Epithelial cell of proximal tubule (primary cell): ENCODE data around the gene CD1D. TPM values are rescaled to one million over a fixed set of nuclear protein-coding genes. Genes with fewer than 3 reads are reported as not detected.
A peak's percentile ranks its signal among the peaks of the same experiment; 100 is the strongest.
"Not testable (repeated sequence)": the region's sequence is repeated elsewhere in the genome, so short reads cannot be mapped to it uniquely, and the experiment has no call there.

ENCODE experiments used
- DNase-seq: peaks from one replicate; pipeline ENCODE4 v3.0.0-alpha.2; 2011; ENCODE audit warnings: low read depth
- H3K4me3 ChIP-seq: 2 replicates; pipeline ENCODE4 v1.5.1; 2011; ENCODE audit warnings: low read depth, mild to moderate bottlenecking, low read length
- total RNA-seq: library from RNA; depleted of rRNA; stranded (reverse); fragments of >200 nt; gene quantifications from 2 replicates; pipeline ENCODE4 v1.2.3, GENCODE V29; 2015
- TF ChIP-seq, protein P1 (sequence below): conservative IDR thresholded peaks from 2 replicates; pipeline ENCODE4 v1.5.1; 2012; ENCODE audit warnings: low read depth, mild to moderate bottlenecking, low read length

CD1D gene
- total RNA-seq, 1 donor from 2014 or later = 3.0 TPM

DNA sequence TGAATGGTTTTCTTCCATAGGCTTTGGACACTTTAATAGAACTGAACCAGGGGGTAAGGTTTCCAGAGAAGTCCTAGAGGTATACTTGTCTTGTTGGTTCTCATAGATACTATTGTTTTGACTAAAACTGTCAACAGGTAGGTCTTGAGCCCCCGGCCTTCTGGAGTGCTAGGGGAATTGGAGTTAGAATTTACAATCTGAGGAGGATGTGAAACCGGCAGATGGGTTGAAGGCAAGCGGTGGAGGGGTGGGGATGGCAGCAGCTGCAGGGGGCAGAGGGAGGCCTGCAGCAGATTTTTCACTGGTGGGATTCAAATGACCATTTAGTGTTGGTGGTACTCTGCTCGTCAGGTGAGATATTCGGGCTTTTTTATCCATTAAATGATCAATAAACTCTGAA, 4.3 kb upstream of the CD1D start:
- DNase-seq = no peak
- TF ChIP-seq, protein P1, sequence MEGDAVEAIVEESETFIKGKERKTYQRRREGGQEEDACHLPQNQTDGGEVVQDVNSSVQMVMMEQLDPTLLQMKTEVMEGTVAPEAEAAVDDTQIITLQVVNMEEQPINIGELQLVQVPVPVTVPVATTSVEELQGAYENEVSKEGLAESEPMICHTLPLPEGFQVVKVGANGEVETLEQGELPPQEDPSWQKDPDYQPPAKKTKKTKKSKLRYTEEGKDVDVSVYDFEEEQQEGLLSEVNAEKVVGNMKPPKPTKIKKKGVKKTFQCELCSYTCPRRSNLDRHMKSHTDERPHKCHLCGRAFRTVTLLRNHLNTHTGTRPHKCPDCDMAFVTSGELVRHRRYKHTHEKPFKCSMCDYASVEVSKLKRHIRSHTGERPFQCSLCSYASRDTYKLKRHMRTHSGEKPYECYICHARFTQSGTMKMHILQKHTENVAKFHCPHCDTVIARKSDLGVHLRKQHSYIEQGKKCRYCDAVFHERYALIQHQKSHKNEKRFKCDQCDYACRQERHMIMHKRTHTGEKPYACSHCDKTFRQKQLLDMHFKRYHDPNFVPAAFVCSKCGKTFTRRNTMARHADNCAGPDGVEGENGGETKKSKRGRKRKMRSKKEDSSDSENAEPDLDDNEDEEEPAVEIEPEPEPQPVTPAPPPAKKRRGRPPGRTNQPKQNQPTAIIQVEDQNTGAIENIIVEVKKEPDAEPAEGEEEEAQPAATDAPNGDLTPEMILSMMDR = no peak

DNA sequence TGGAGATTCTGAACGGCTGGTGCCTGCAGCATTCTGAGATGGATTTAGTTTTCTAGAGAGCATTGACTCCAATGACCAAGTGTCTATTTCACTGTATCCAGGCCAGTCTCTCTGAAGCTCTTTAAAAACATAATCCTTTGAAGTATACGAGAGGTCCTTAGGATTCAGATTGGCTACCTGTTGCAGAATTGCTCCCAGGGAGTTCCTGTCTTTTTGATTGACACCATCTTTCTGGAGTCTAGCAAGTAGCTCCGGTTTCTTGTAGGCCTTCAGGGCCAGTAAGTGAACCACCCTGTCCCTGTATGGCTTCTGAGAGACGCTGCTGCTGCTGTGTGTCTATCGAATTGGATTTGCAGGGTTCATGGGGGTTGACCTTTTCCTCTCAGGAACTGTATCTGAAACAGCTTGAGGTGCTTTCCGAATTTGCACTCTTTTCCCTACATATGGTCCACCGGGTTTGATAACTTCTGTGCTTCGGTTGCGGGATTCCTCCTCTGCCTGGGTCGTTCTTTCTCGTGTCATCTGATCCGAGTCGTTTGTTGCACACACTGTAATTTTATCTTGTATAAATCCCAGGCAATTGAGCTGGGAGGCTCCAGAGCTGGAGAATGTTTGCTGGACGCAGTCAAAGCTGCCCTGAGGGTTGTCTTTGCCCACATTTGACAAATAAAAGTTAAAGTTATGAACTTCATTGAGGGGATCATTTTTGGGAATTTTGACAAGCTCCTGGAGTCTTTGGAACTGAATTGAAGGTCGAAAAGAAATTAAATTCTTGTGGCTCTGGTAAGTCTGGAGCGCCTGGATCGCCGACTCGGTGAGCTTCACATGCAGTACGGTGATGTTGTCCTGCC, 3.6 kb upstream of the CD1D start:
- not testable (repeated sequence) for DNase-seq
- H3K4me3 ChIP-seq = peak overlapping the region; percentile 52

More for the DNA sequence above, 4.3 kb upstream of the CD1D start:
- H3K4me3 ChIP-seq = no peak overlapping the region

DNA sequence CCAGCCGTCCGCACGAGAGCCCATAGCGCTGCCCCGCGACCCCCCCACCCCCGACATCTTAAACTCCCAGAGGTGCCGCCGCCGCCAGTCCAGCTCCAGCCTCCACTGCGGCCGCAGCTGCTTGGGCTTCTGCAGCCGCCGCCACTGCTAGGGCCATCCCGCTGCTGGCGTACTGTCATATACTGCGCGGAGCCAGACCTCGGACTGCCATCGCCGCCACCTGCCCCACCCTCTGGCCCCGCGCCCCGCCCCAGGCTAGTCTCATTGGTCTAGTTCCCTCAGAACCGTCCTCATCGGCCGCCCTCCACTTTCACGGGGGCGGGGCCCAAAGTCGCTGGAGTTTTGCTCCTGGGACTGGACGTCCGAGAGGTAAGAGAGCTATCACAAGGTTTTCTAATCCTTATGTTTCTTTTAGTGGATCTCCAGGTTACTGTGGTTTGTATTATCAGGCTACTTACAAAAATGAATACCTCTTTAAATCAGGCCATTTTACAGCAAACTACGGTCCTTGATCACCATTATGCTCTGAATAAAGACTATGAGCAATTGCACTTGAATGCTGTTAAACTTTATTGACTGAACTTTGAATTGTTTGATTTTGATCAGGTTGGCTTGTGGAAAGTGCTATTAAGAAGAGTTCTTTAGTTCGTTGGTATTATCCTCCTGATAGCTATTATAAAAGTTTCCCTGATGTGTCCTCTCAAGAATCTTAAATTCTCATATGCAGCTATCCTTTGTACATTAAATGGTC, 2.8 kb upstream of the CD1D start:
- DNase-seq = peak; percentile 16
- H3K4me3 ChIP-seq = peak overlapping the region; percentile 52
- TF ChIP-seq, protein P1 = no peak

DNA sequence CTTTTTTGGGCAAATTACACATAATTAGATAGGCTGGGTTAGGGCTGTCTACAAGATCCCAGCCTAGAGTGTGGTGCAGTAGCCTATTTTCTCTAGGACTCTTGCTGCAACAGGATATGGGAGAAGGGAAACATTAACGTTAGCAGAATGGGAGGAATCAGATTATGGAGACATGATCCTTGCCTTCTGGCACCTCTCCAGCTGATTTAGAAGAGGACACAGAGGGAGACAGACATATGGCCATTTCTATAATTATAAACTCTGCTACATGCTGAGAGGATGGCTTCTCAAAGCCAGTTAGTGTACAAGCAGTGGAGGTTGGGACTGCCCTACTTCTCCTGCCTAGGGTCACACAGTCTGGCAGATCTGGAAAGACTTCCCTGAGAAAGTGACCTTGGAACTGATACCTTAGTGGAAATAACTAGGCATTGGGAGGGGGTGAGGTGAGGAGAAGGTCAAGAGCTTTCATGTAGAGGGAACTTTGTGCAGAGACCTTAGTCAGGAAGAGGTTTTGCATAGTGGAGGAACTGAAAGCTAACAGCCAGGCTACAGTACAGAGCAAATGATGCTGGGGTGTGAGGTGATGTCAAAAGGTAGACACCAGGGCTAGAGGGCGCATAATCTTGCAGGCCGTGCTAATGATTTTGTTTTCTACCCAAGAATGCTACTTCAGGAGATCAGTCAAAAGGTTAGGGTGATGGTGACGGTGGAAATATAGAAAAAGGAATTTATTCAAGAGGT, 1.2 kb upstream of the CD1D start:
- H3K4me3 ChIP-seq = no peak overlapping the region
- no peak for DNase-seq
- TF ChIP-seq, protein P1 = no peak

DNA sequence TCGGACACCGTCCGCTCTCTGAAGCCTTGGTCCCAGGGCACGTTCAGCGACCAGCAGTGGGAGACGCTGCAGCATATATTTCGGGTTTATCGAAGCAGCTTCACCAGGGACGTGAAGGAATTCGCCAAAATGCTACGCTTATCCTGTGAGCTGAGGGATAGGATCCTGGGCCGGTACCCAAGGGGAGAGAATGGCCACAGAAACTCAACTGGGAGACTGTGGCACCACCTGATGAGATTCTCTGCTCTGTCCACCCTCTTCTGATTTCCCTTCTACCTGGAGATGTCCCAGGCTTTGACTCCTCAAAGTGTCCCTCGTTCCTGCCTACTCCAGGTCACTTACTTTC, 855 bp downstream of the CD1D start:
- no peak for DNase-seq
- H3K4me3 ChIP-seq = peak overlapping the region; percentile 67
- TF ChIP-seq, protein P1 = no peak

DNA sequence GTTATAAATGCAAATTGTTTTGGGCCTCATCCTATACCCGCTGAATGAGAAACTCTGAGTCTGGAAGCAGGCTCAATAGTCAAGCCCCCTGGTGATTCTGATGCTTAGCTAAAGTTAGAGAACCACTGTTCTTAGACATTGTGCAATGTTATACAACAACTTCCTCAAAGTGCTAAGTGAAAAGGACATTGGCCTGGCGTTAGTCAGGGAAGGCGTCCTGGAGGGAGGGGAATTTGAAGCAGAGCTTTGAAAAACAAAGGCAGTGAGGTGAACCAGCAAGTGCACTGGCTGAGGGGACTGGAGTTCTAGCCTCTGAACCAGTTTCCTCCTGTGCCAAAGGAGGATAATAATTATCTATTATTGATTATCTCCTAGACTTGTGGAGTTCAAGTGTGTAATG, 5.1 kb downstream of the CD1D start:
- no peak overlapping the region for H3K4me3 ChIP-seq
- TF ChIP-seq, protein P1 = no peak
- DNase-seq = no peak

DNA sequence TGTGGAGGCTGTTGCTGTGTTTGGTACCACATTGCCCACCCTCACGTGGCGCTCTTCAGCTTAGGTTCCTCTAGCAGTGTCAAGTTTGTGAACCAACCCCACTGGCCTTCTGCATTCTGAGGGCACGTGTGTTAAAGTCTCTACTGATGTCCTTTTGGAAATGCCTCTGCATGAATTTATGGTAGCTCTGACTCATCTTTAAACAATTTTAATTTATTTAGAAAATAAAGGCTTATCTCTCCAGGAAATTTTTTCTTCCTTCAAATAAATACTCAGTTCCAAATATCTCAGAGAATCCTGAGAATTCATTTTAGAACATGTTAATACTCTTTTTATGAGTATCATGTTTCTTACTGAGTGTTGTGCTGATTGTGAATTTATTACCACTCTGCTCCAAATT, 5.5 kb downstream of the CD1D start:
- DNase-seq = no peak
- TF ChIP-seq, protein P1 = no peak
- H3K4me3 ChIP-seq = no peak overlapping the region
